Measurements from ENCODE around the gene ATCAY.

- TF ChIP-seq CTCF (IDR thresholded peaks at IDR 0.05; ENCODE audit: poor library complexity, severe bottlenecking) (no peak), REST (IDR thresholded peaks at IDR 0.05; ENCODE audit: borderline replicate concordance) (no peak), EZH2 (IDR thresholded peaks at IDR 0.05; ENCODE audit: borderline replicate concordance, insufficient read depth, low read length, poor library complexity, severe bottlenecking) (no peak), MXI1 (conservative IDR thresholded peaks at IDR 0.05; ENCODE audit: poor library complexity, severe bottlenecking) (no peak), POLR2AphosphoS5 (IDR thresholded peaks at IDR 0.05) (no peak), EP300 (conservative IDR thresholded peaks at IDR 0.05; ENCODE audit: poor library complexity, severe bottlenecking) (no peak), TAF1 (IDR thresholded peaks at IDR 0.05; ENCODE audit: low read depth) (no peak), RAD21 (conservative IDR thresholded peaks at IDR 0.05) (no peak), SMC3 (conservative IDR thresholded peaks at IDR 0.05; ENCODE audit: poor library complexity) (no peak)
Measured at GRCh38 chr19:3842948-3843347, 37.5 kb upstream of the ATCAY start.
